ENCODE results near the gene MYB.
"Not testable (repeated sequence)": the region's sequence is repeated elsewhere in the genome, so short reads cannot be mapped to it uniquely, and the experiment has no call there.

Gene MYB

GRCh38 chr6:135164387-135164786, 16.7 kb upstream of the MYB start:
- not testable (repeated sequence) for DNase-seq (ENCODE audit: low read depth in 2 of 2)

DNA sequence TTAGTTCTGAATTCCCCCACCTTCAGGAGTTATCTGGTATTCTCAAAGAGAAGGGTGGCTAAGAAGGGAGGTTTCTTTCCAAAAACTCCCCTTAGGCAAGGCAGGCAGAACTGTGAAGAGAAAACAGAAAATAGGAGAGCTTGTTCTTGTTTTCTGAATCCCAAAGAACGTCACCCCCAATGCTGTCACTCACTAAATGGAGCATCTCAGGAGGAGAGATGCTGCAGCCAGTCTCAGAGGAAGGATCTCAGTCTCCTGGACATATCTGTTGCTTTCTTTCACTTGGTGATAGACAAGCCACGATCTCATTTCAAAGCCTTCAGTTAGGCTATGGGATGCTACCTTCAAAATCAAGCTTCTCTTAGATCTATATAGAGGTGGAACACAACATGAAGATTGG, 16.1 kb upstream of the MYB start:
- no peak for DNase-seq (ENCODE audit: low read depth in 2 of 2)

GRCh38 chr6:135166515-135166914, 14.6 kb upstream of the MYB start:
- DNase-seq (ENCODE audit: low read depth in 2 of 2) = no peak

DNA sequence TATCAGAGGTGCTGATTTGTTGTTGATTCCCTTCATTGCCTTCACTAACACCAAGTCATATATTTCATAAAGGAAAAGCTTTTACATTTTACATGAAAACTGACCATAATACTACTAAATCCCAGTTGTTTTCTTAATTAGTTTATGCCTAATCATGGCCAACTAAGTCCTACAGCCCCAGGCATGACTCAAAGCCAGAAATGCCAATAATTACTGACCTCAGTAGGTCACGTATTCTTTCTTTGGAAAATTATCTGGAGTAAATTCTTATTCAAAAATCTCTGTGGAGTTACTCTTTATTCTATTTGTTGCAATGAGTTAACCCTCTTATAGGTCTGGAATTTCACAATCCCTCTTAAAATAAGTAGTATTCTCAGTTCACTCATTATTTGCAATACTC, 13.5 kb upstream of the MYB start:
- no peak for DNase-seq (ENCODE audit: low read depth in 2 of 2)

GRCh38 chr6:135168766-135169165, 12.3 kb upstream of the MYB start:
- no peak for DNase-seq (ENCODE audit: low read depth in 2 of 2)

- no peak for DNase-seq (ENCODE audit: low read depth in 2 of 2)
Observed at GRCh38 chr6:135170238-135170637, 10.9 kb upstream of the MYB start.

DNA sequence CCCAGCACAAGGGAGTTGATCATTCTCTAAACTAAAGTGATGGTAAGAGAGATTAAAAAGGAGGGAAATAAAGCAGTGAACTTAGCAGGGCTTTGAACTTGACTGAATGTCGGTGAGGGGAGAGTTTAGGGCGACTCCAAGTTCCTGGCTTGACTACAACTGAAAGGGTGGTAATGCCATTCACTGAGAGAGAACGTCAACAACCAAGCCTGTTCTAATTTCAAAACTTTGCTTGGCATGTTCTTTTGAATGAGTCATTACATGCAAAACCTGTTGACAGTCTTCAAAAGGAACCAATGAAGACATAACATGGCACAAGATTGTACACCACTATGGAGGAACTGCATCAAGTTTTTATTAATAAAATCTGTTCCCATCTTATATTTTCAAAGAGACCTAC, 10.3 kb upstream of the MYB start:
- DNase-seq (ENCODE audit: low read depth in 2 of 2) = no peak

DNA sequence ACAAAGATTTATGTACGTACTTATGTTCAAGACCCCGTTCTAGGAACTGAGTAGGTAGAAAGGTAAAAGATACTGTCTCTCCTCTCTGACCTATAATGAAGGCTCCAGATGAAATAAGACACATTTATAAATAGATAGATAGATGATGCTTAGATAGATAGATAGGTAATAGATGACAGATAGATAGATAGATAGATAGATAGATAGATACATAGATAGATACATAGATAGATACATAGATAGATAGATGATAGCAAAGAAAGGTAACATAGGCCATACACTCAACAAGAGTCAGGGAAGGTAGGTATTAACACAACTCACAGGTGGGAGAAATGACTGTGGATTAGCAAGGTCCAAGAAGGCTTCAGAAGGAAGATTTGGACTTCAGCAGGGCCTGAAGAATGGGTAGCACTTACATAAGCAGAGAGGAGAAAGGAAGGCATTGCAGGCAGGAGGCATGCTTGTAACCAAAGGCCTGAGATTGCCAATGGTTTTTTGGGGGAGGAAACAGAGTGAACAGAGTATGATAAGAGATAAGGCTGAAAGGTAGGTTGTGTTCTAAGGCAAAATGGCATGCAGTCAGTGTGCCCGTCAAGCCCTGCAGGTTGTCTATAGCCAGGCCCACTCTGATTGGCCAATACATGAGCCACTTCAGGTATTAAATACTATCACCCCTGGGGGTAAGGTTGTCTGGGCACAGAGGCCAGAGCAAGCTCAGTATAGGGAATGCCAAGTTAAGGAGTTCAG, 7.7 kb upstream of the MYB start:
- DNase-seq (ENCODE audit: low read depth in 2 of 2) = no peak

GRCh38 chr6:135173989-135174484, 7.1 kb upstream of the MYB start:
- DNase-seq (ENCODE audit: low read depth in 2 of 2) = no peak

- DNase-seq (ENCODE audit: low read depth in 2 of 2) = no peak
Observed at GRCh38 chr6:135176058-135176457, 5.0 kb upstream of the MYB start.

DNA sequence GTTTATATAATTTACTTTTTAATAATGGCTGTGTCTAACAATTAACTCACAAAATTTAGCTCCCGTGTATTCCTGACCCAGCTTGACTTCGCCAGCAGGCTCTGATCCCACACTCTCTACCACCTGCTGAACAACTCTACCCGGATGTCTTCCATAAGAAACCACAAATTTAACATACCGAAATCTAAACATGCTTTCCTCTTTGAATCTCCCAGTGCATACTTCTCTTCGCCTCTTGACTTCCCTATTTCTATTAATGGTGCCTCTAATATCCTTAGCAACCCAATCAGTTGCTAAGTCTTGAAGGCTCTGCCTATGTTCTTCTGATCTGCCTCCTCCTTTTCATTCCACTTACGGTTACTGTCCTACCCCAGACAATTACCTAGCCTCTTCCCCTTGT, 4.6 kb upstream of the MYB start:
- DNase-seq (ENCODE audit: low read depth in 2 of 2) = no peak

DNA sequence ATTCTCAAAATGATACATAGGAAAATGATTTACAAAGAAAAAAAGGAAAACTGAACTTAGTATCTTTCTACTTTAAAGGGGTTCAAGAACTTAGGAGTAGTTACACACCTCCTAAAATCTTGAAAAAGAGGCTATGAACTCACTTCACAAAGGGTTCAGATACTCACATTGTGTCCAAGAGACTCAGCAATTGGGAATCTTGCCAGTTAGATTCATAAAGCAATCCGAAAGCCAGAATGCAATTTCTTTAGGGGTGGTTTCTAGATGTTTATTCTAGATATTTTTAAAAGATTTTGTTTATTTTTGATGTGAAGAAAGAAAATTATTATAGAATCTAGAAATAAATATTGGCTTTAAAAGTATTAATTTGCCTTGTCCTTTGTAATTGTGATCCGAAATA, 1.7 kb upstream of the MYB start:
- no peak for DNase-seq (ENCODE audit: low read depth in 2 of 2)

DNA sequence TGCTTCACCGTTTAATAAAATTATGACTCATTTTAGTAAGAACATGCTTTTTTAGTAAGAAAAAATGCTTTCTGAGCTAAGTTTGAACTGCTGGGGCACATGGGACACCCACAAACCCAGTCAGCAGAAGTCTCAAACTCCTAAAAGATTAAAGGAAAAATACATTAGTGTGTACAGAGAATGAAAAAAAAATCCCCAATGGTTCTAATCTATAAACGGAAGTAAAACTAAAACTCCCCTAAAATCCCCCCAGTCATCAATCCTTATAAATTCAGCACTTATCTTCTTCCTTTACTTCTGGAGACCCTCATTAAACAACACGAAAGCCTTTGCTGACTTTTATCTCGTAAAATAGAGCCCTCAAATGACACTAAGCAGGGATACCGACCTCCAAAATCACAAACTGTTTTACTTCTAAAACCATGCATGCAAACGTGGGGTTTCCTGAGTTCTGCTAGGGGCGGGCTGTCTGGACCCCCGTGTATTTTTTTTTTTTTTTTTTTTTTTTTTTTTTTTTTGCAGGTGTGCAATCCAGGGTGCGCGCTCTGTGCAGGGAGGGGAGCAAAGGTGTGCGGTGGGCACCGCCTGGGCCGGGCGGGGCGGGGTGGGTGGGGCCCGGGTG, 1.1 kb upstream of the MYB start:
- DNase-seq (ENCODE audit: low read depth in 2 of 2) = peak in 1 of 2 donors; percentile 13

DNA sequence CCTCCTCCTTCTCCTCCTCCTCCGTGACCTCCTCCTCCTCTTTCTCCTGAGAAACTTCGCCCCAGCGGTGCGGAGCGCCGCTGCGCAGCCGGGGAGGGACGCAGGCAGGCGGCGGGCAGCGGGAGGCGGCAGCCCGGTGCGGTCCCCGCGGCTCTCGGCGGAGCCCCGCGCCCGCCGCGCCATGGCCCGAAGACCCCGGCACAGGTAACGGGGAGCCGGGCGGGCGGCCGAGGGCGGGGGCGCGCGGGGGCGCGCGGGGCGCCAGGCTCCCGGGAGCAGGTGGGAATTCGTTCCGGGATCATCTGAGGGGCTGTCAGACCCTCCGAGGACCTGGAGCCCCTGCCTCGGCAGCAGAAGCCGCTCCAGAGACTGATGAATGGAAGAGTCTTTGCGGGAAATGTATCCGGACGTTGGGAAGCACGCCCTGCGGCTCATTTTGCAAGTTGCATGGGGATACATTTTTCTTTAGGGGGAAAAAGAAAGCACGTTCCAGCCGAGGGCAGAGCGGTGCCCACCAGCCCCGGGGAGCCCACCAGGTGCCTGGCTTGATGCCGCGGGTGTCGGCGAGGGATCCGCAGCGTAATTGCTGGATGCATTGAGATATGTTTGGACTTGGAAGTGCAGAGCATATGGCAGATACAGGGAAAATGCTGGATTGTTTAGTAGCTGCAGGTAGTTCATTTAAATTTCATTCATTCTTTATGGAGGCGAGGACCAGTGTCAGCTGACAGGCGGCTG, 394 bp downstream of the MYB start:
- no peak for DNase-seq (ENCODE audit: low read depth in 2 of 2)

- peak; percentile 29 to 54 for DNase-seq (ENCODE audit: low read depth in 2 of 2)
Observed at GRCh38 chr6:135182071-135183001, 1.2 kb downstream of the MYB start.

- peak; percentile 62 to 77 for DNase-seq (ENCODE audit: low read depth in 2 of 2)
Observed at GRCh38 chr6:135183002-135183531, 2.0 kb downstream of the MYB start.

- peak; percentile 69 to 74 for DNase-seq (ENCODE audit: low read depth in 2 of 2)
Observed at GRCh38 chr6:135183532-135184440, 2.7 kb downstream of the MYB start.

GRCh38 chr6:135185483-135185882, 4.4 kb downstream of the MYB start:
- DNase-seq (ENCODE audit: low read depth in 2 of 2) = no peak

- DNase-seq (ENCODE audit: low read depth in 2 of 2) = no peak
Observed at GRCh38 chr6:135186255-135186654, 5.1 kb downstream of the MYB start.

DNA sequence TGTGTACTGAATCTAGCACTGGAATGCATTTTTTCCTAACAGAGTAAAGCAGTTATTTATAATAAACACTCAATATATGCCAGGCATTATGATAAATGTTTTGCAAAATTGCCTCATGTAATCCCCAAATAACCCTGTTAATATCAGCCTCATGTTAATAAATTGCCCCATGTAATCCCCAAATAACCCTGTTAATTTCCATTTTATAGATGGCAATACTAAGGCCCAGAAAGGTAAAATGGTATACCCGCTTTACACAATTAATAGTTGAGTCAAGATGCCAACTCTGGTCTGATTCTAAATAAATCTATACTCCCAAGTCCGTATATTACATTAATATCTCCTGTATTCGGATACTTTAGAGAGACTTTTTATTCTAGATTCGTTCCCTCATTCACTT, 6.3 kb downstream of the MYB start:
- DNase-seq (ENCODE audit: low read depth in 2 of 2) = no peak
